ENCODE results near the gene ICA1.

The ICA1 gene

DNA sequence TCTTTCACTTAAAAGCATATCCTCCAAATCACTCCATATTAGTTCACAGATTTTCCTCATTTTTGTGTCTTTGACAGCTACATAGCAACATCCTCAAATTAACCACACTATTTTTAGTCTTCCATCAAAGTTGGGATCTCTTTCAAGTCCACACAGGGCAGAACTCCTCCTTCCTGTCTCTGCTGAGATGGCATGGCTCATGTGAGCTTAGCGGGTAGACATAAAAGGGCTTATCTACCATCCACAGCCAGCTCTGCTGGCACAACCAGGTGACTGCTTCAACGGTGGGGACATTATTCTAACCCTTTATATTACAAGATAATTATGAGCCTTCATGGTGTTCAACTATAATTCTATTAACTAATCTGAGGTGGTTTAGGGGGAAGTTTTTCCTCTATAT, 35.5 kb downstream of the ICA1 start:
- no peak for DNase-seq

DNA sequence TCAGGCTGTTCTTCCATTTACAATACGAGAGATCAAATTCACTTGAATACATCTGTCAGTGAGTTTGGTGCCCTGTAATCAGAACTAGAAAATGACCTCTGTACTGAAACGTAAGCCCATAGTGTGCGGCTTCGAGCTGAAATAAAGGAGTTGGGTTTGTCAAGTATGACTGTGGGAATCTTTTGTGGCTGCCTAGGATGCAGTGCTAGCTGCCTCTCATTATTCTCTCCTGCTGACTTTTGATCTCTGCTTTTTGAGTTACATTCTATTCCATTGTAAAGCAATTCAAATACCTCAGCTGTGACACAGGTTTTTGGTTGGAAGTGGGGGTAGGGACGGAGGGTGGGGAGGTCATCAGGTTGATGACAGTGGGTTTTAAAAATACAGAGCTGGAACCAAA, 40.4 kb downstream of the ICA1 start:
- no peak for DNase-seq

DNA sequence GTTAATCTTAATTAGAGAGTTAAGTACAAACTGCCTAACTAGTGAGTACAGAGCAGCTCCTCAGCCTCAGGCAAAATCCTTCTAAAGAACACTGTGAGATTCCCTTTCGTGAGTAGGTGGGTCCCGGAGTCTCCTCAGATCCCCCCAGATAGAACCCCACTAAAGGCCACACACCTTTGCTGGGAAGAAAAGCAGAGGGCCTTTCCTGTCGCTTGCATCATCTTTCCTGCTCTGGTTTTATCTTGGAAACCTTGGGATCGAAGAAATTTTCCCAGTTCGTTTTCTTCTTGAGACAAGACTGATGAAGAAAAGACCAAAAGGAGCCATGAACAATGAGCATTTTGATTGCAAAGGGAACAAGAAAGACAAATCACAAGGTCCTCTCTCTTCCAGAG, 40.9 kb downstream of the ICA1 start:
- DNase-seq: no peak

DNA sequence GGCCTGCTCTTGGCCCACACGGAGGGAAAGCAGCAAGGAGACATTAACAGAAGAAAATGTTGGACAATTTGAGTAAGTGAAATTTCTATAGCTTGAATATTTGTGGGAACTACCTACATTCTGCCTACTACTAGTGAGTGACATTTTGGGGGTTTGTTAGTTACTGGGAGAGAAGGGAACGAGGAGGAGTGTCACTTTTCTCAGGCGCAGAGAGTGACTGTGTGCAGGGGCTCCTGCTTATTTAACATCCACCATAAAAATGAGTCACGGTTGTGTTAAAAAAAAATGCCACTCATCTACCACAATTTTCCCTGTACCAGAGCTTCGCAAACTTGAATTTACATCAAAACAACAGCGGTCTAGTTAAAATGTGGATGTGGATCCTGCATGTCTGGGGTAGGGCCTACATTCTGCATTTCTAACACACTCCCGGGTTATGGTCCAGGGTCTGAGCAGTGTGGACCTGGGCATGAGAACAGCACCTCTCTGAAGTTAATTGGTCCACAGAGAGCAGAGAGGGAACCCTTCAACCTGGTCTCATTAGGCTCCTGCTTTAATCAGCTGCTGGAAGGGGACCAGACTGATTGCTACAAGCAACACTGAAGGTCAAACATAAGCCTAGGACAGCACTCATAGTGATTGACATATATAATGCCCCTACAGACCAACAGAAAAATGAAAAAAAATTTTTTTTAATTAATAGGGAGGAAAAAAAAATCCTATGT, 41.4 kb downstream of the ICA1 start:
- DNase-seq: no peak

DNA sequence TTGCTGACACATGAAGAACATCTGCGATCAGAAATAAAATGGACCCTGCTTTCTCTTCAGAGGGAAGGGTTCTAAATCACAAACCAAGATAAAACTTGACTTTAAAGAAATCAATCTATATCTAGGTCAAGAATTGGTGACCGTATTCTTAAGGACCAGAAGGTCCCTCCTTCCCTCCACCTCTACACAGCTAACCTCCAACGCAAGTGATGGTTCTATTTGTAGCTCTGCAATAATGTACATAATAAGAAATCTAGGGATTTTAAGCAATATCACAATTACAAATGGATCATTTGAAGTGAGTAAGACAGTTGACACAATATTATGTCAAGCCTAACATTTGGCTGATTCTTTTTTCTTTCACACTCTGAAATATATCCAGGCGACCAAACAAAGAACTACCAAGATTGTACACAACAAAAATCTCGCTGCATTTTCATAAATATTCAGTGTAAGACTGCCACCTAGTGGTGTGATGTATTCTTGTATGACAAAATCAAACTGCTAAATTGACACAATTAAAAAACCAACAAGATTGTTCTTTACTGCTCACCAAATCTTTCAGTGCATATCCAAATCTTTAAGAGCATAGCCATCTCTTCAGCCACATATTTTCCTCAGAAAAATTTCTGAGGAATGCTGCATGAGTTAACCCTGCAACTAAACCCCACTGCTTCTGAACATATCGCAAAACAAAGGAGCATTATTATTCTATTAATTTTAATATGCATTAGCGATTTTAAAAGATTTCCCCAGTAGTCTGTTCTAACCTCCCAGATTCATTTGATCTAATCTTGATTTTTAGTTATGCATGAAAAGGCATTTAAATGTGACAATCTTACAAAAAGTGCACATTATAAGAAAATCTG, 44.5 kb downstream of the ICA1 start:
- peak; percentile 88 for DNase-seq

DNA sequence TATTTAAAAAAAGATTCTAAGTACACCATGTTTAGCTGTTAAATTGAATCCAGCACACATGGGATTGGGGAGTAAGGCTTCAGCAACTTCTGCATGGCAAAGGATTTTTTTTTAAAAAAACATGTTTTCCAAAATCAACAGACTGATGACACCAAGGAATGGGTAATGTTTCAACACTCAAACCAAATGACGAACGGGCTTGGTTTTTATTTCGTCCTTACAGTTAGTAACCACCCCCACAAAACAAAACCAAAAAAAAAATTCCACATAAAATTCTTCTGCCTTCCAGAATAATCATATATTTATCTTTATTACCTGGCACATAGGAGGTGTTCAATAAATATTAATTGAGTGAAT, 45.7 kb downstream of the ICA1 start:
- no peak for DNase-seq

DNA sequence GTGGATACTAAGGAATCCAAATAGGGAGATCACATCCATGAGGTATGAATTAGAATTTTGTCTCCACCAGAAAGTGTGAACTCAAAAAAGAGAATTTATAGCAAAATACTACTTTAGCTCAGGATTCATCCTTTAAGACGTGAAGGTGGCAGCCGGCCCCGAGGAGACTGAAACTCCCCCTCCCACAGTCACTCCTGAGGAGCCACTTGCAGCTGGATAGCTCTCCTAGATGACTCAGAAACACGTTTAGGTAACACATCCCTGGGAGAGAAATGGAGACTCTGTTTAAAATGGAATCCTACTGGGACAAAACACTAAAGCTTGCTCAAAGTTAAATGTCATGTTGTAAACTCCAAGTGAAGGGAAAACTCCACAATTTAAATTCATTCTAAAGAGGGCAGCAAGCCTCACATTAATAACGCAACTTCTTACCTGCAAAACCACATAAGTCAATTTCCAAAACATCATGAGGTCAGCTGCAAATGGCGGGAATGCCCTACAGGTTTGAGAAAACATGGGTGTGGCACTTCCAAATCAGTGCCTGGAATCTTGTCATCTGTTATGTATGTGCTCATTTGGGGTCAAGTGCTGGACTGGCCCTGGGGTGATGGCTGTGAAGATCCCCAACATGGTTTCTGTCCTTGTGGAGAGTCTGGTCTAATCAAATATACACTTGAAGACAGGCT, 46.2 kb downstream of the ICA1 start:
- DNase-seq: no peak

DNA sequence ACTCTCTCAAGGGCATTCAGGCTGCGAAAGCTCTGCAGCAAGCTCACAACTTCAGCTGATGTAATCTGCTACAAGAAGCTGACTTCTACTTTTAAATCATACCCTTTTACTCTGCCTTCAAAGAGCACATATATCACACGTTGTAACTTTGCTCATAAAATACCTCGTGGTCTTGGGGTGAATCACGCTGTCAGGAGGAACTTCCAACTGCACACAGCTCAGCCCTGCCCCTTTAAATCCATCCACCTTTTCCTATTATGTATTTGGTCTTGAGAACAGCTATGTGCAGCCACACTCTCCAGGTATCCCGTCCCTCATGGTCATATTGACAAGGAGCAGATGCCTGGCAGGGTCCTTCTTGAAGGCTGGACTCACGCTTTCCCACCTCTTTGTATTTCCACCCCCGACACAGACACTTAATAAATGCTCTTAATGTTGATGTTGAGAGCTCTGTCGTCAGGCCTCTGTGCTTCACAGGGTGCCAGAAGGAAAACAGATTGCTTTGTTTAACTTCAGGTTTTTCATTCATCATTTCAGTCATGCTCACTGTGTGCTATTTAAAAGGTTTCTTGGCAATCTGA, 47.6 kb downstream of the ICA1 start:
- DNase-seq: peak; percentile 96

DNA sequence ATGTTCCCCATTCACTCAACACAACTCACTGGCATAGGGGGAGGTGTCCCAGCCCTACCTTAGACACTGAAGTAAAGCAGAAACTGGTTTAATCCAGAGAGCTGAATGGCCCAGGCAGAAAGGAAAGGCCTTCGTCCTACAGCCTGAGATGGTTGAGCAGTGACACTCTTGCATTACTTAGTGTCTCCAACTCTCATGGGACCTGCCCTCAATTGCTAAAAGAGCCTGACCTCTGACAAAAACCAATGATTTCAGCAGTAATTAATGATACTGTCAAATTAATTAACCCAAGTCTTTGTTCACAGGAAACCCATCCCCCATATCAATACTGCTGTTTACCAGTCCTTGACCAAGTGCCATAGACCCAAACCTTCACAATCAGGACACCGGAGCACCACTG, 48.6 kb downstream of the ICA1 start:
- DNase-seq: peak; percentile 64

DNA sequence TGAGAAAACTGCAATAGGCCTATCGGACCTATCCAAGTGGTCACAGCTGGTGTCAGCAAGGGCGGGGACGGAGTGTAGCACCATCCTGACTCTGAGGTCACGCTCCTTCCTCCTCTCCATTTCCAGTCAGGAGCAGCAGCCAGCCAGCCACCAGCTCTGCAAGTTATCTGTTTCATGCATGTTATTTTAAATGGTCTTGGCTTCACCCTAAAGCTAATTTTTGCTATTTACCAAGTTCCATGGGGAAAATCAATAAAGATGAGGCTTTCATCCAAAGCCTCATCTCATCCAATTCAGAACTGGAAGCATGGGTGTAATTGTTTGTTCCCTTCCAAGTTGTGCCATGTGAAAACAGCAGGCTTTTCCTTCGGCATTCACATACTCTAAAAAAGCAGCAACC, 49.3 kb downstream of the ICA1 start:
- DNase-seq: peak; percentile 50

DNA sequence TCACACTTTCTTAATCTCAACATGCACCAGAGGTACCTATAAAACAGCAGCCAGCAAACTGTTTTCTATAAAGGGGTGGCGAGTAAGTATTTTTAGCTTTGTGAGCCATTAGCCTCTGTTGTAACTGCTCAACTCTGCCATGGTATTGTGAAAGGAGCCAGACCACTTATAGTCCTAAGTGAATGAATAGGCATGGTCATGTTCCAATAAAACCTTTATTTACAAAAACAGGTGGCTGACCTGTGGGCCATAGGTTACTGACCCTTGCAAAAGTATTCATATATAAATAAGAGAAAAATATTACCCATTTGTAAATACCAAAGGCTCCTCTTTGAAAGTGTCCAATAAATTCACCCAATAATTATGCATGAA, 50.3 kb downstream of the ICA1 start:
- no peak for DNase-seq

DNA sequence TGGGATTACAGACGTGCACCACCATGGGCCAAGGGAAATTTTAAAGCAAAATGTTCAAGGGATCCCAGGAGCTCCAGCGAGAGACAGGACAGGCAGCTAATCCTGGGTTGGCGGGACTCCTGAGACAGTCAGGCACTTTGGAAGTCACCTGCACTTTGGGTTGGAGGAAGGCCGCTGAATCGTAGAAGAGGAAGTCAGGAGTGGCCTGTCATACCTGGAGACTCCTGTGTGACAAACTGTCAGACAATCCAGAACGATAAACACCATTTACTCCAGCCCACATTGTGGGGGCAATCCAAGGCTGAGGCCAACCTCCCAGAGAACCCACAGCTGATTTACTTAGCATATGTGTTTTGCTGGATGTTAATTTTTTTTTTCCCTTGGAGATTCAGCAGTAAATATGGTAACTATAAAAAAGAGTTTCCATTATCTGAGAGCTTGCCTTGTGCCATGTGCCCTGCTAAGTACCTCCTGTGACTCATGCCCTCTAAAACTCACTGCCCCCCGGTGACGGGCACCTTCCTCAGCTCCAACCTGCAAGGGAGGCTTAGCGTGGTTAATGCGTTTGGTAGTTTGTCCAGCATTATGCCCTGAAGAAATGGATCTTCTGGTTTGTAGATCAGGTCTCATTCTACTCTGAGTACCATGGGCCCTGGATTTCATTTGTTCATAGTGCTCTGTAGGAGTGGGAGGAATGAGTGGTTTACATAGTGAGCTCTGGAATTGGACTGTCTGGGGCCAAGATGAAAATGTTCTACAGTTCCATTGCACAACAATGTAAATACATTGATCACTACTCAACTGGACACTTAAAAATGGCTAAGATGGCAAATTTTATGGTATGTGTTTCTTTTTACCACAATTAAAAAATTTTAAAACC, 50.9 kb downstream of the ICA1 start:
- no peak for DNase-seq

DNA sequence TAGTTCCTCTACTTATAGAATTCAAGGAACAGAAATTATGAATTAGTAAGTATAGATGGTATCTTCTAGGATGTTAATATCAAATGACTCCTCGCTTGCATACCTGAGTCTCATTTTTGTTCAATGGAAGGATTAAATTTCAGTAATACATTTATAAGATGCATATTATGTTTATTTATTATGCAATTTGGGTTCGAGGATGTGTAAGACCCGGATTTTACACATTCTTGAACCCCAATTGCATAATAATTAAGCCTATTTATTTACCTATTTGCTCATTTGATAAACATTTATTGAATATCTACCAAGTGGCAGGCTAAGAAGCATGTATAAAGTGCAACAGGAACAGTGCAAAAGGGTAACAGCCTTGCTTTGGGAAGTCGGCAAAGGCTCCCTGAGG, 52.6 kb downstream of the ICA1 start:
- DNase-seq: no peak

DNA sequence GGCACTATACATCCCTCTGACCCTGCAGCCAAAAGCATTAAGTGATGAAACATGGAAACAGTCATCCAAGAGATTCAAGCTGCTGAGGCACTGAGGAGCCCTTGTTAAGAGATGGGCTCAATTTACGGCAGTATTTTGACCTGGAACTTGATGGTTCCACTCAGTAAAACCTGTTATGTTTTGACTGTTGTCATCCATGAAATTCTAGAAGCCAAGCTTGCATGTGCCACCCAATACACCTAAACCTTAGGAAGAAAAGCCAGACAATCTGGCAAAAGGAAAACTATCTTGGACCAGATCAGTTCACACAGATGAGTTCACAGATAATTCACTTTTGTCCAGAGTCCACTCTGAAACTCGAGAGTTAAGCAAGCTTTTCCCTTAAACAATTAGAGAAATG, 53.2 kb downstream of the ICA1 start:
- no peak for DNase-seq

DNA sequence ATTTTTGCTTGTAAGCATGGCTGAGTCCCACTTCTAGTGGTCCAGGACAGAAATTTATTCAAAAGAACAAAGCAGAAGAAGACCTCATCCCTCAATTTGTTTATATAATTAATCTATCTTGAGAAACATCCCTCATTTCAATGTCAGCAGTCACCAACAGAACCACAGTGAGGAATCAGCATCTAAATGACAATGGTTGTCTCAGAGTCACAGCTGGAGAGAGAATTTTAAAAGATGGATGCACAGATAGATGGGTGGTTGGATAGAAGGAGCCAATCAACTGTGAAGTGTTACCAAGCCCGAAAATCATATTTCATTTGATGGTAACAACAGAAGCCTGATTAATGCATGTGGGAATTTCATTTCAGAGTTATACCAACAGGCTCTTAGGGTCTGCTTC, 55.0 kb downstream of the ICA1 start:
- no peak for DNase-seq

DNA sequence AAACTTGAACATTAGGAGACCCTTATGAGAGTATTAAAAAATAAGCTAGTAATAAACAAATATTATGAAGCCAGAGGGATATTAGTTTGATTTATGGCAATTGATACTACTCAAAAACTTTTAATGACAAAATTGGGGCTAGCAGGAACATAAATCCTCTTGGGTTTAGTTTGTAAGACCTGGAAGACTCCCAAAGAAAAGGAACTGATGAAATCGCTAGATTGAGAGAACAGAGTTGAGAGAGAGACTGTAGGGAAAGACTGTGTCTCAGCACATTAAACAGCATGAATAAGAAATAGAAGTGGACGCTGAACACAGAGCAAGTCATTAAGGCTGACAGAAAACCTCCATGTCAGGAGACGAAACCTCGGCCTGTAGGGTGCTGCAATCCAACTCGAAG, 56.4 kb downstream of the ICA1 start:
- no peak for DNase-seq

DNA sequence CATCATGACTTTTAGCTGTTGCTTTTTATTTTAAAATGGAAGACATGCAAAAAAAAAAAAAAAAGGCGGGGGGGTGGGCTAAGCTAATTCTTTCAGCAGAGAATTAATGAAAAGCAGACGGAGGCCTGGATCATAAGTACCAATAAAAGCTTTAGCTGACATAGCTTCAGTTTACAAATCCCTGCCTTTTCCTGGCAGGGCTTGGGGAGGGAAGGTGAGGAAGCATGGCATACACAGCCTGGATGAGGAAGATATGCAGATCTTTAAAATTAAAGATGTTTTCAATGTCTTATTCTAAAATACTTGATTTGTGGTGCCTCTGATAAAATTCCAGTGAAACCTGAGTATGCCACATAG, 57.0 kb downstream of the ICA1 start:
- DNase-seq: no peak

DNA sequence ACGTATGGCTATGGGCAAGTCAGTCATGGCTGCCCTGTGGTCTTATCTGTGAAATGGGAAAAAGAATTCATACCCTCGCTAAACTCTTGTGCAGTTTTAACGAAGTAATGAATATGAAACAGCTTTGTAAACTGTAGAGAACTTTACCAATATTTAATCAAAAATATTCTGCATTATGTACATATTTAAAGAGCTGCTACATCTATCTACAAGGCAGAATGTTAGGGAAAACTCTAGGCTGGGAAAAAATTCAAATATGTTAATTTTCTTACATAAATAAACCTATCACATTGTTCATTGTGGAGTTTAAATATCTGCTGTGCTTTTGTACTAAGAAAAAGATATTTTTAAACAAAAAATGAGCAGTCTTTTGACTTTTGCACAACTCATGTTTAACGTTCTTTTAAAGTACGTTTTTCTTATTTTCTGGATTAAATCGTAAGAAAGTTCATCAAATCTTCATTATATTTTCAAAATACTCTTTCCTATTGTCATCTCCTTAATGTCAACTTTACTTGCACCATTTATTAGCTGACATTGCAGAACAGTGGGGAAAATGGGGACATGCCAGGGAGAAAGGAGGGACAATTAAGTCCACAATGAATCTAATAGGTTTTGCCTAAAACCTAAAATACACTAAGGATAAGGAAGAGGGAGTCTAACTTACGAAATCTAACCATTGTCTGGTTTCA, 57.5 kb downstream of the ICA1 start:
- no peak for DNase-seq

DNA sequence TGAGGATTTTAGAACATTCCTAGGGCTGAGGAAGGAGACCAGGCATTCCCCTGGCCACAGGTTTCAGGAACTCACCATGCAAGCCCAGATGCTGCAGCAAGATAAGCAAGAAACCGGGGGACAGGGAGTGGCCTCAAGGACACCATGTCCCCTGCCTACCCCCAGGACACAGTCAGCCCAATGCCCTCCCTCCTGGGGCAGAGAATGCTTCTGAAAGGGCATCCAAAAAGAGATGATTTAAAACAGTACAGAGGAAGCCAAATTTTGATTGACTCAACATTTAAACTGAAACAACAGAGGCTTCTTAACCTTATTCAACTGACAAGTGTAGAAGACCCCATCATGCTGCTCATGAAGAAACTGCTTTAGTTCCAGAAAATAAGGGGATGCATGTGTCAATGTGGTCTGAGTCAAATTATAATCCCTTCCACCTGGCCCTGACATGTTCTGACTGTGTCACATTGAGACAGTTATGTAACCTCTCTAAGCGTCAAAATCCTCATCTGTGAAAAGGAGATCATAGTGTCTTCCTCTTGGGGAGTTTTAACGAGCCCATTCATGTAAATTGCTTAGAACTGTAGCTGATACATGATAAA, 60.0 kb downstream of the ICA1 start:
- DNase-seq: no peak

DNA sequence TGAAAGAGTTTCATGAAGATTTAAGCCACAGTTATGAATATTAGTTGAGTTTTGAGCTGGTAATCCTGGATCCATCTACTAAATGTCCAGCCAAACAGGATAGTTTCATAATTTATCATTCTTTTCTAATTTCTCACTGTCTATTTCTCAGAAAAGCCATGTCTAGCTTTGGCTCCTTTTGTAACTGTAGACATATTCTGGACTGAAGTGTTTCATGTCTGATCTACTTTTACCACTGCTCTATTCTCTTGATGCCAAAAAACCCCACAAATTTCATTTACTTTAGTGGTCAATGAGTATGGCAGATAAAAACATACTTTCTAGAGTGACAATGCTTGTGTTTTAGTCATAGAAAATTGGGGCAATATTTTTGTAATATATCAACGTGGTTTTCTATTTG, 61.2 kb downstream of the ICA1 start:
- no peak for DNase-seq

DNA sequence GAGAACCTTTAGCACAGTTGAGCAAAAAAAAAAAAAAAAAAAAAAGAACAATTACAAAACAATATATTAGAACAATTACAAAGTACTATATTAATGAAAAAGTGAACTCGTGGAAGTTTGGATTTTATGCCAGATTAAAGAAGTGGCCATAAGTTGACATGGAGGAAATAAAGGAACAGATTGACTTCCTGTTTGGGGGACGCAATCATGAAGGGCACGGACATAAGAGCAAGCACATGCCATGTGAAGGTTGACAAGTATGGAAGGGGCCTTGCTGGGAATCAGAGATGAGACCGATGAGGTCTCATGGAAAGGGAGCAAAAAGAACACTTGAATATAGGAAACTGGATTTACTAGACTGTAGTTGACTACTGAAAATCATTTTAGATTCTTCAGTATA, 61.7 kb downstream of the ICA1 start:
- no peak for DNase-seq
